HK-2 (cell line): ENCODE data around the gene SNX1.
"Not testable (repeated sequence)": the region's sequence is repeated elsewhere in the genome, so short reads cannot be mapped to it uniquely, and the experiment has no call there.

Source experiments
- DNase-seq: peaks from one replicate; pipeline ENCODE4 v3.0.0-alpha.2; 2018; ENCODE audit not compliant: unreplicated experiment

Gene SNX1

GRCh38 chr15:64112904-64113303 lies 17.1 kb downstream of the SNX1 start:
- no peak for DNase-seq

GRCh38 chr15:64117759-64118487 lies 22.1 kb downstream of the SNX1 start:
- DNase-seq, result no peak

- not testable (repeated sequence) for DNase-seq
Measured at GRCh38 chr15:64120322-64120721, 24.5 kb downstream of the SNX1 start.

GRCh38 chr15:64121614-64122013 lies 25.8 kb downstream of the SNX1 start:
- no peak for DNase-seq

- no peak for DNase-seq
Measured at GRCh38 chr15:64122444-64122843, 26.7 kb downstream of the SNX1 start.

GRCh38 chr15:64122936-64123351 lies 27.2 kb downstream of the SNX1 start:
- no peak for DNase-seq

GRCh38 chr15:64125978-64126377 lies 30.2 kb downstream of the SNX1 start:
- no peak for DNase-seq

- DNase-seq, result no peak
Measured at GRCh38 chr15:64127521-64128270, 31.9 kb downstream of the SNX1 start.

GRCh38 chr15:64130159-64130558 lies 34.4 kb downstream of the SNX1 start:
- no peak for DNase-seq

- DNase-seq, result no peak
Measured at GRCh38 chr15:64131547-64131946, 35.8 kb downstream of the SNX1 start.

GRCh38 chr15:64132217-64132616 lies 36.4 kb downstream of the SNX1 start:
- DNase-seq, result no peak

- no peak for DNase-seq
Measured at GRCh38 chr15:64133623-64134344, 38.0 kb downstream of the SNX1 start.

- no peak for DNase-seq
Measured at GRCh38 chr15:64134345-64134829, 38.6 kb downstream of the SNX1 start.

- DNase-seq, result no peak
Measured at GRCh38 chr15:64136347-64136746, 40.6 kb downstream of the SNX1 start.

GRCh38 chr15:64137226-64137833 lies 41.5 kb downstream of the SNX1 start:
- no peak for DNase-seq

GRCh38 chr15:64138331-64138941 lies 42.7 kb downstream of the SNX1 start:
- no peak for DNase-seq

GRCh38 chr15:64141798-64142512 lies 46.2 kb downstream of the SNX1 start:
- no peak for DNase-seq

- DNase-seq, result no peak
Measured at GRCh38 chr15:64143276-64143675, 47.5 kb downstream of the SNX1 start.

GRCh38 chr15:64144192-64144564 lies 48.4 kb downstream of the SNX1 start:
- DNase-seq, result no peak

- no peak for DNase-seq
Measured at GRCh38 chr15:64144565-64145281, 48.9 kb downstream of the SNX1 start.
